GM12878 (cell line): ENCODE measurements around the gene DIP2C. TPM values are rescaled to one million over a fixed set of nuclear protein-coding genes. Genes with fewer than 3 reads are reported as not detected.

Source experiments
- ATAC-seq: fragments of 200-7000 bp; cut with Tn5 transposase; 3 replicates; pipeline ENCODE4 v1.9.1; 2020; ENCODE audit warnings: mild to moderate bottlenecking, moderate library complexity
- BruUV-seq: library from RNA; stranded (reverse); fragments of 400-500 nt; replicated peaks from 2 replicates; lab custom pipeline; 2021; lab: Mats Ljungman, UMichigan
- CTCF ChIA-PET: fragments of 300-600 bp; sonication (Branson Sonifier 250); formaldehyde crosslinking; extraction: SDS; loops from one replicate; lab custom pipeline; 2021; ENCODE audit warnings: inconsistent platforms; lab: Yijun Ruan, JAX
- POLR2A ChIA-PET: fragments of 350-600 bp; formaldehyde crosslinking; extraction: SDS; loops from one replicate; lab custom pipeline; 2021; ENCODE audit warnings: inconsistent platforms; lab: Charles Lee
- RAD21 ChIA-PET: fragments of 300-600 bp; sonication (Branson Sonifier 250); formaldehyde crosslinking; loops from one replicate; lab custom pipeline; 2023; ENCODE audit warnings: antibody characterized with exemption; ENCODE audit not compliant: unreplicated experiment; lab: Charles Lee
- SMC1A ChIA-PET: fragments of 300-600 bp; sonication (Branson Sonifier 250); formaldehyde crosslinking; loops from one replicate; lab custom pipeline; 2023; ENCODE audit not compliant: unreplicated experiment, uncharacterized antibody; lab: Charles Lee
- DNase-seq: peaks from one replicate; pipeline ENCODE4 v3.0.0-alpha.2; 2011; ENCODE audit warnings: low read depth, low spot score
- FAIRE-seq: peaks from 3 replicates; lab custom pipeline; 2011; peaks lifted over from hg19 to GRCh38; lab: Jason Lieb, UNC
- H2AFZ ChIP-seq: 2 replicates; pipeline ENCODE4 v1.6.0; 2011; ENCODE audit warnings: low read depth, low read length, control low read depth; ENCODE audit not compliant: control insufficient read depth
- H3K27ac ChIP-seq: 2 replicates; pipeline ENCODE4 v1.5.1; 2011; ENCODE audit warnings: control low read depth; ENCODE audit not compliant: control insufficient read depth, insufficient read depth
- H3K27me3 ChIP-seq, 2 experiments: replicated peaks in 1 of 2; 2 replicates each; pipeline versions ENCODE4 v1.6.0 to v1.6.1; 2011; ENCODE audit warnings: low read length in 1 of 2; ENCODE audit not compliant: control insufficient read depth in 2 of 2, insufficient read depth in 2 of 2
- H3K36me3 ChIP-seq, 2 experiments: 2 replicates each; pipeline ENCODE4 v1.5.1; 2011; ENCODE audit warnings: low read length in 1 of 2; ENCODE audit not compliant: control insufficient read depth in 2 of 2, insufficient read depth in 2 of 2
- H3K4me1 ChIP-seq: 2 replicates; pipeline ENCODE4 v1.6.1; 2011; ENCODE audit warnings: mild to moderate bottlenecking, low read length, moderate library complexity, mixed read lengths; ENCODE audit not compliant: control insufficient read depth, insufficient read depth
- H3K4me2 ChIP-seq: 2 replicates; pipeline ENCODE4 v1.6.0; 2011; ENCODE audit warnings: control low read depth; ENCODE audit not compliant: control insufficient read depth, insufficient read depth
- H3K4me3 ChIP-seq: fragments of 200-600 bp; sonication (generic); 2 replicates; pipeline ENCODE4 v1.5.1; 2016
- H3K79me2 ChIP-seq: 2 replicates; pipeline ENCODE4 v1.6.0; 2011; ENCODE audit warnings: low read length; ENCODE audit not compliant: control insufficient read depth, insufficient read depth
- H3K9ac ChIP-seq: 2 replicates; pipeline ENCODE4 v1.8.0; 2011; ENCODE audit warnings: low read length, control low read depth, mixed read lengths; ENCODE audit not compliant: control insufficient read depth, insufficient read depth
- H3K9me3 ChIP-seq: replicated peaks from 3 replicates; pipeline ENCODE4 v1.5.1; 2011; ENCODE audit warnings: mild to moderate bottlenecking, low read length; ENCODE audit not compliant: control insufficient read depth, insufficient read depth
- H4K20me1 ChIP-seq: 2 replicates; pipeline ENCODE4 v1.6.0; 2011; ENCODE audit not compliant: control insufficient read depth, insufficient read depth
- ASH2L ChIP-seq: fragments of 300-600, 200-600 bp; sonication (generic); IDR thresholded peaks from 2 replicates; pipeline ENCODE4 v1.6.1; 2017; ENCODE audit warnings: low read depth, mild to moderate bottlenecking, borderline replicate concordance
- BCL11A ChIP-seq: IDR thresholded peaks from 2 replicates; pipeline ENCODE4 v1.6.1; 2011; ENCODE audit warnings: low read depth, low read length
- BCLAF1 ChIP-seq: fragments of 450-650 bp; IDR thresholded peaks from 2 replicates; pipeline ENCODE4 v1.6.1; 2017; ENCODE audit warnings: antibody characterized with exemption, mild to moderate bottlenecking, moderate library complexity
- CEBPB ChIP-seq, 2 experiments: fragments of 150-350 bp in 1 of 2; IDR thresholded peaks; 2 replicates each; pipeline ENCODE4 v1.6.1; 2012 to 2014; ENCODE audit warnings: low read depth in 2 of 2, low read length in 2 of 2, borderline replicate concordance in 1 of 2, inconsistent platforms in 1 of 2
- HDAC2 ChIP-seq: fragments of 200-600 bp; sonication (generic); IDR thresholded peaks from 2 replicates; pipeline ENCODE4 v1.6.1; 2017
- NFYA ChIP-seq: IDR thresholded peaks from 2 replicates; pipeline ENCODE4 v1.6.1; 2011; ENCODE audit warnings: low read depth, mild to moderate bottlenecking, low read length, improper control_type of control experiment, borderline replicate concordance
- POU2F2 ChIP-seq: IDR thresholded peaks from 3 replicates; pipeline ENCODE4 v1.6.1; 2011; ENCODE audit warnings: low read depth, mild to moderate bottlenecking, low read length, borderline replicate concordance
- SREBF1 ChIP-seq: IDR thresholded peaks from 2 replicates; pipeline ENCODE4 v1.6.1; 2012; ENCODE audit warnings: mild to moderate bottlenecking, low read length
- TCF7 ChIP-seq: IDR thresholded peaks from 2 replicates; pipeline ENCODE4 v1.6.1; 2014; ENCODE audit warnings: antibody characterized with exemption, borderline replicate concordance
- YY1 ChIP-seq: IDR thresholded peaks from 2 replicates; pipeline ENCODE4 v1.6.1; 2011; ENCODE audit warnings: low read depth, mild to moderate bottlenecking, low read length
- ZNF274 ChIP-seq: IDR thresholded peaks from one replicate; pipeline ENCODE4 v1.8.0; 2011; ENCODE audit not compliant: insufficient read length, insufficient read depth
- WGBS: methylation state at CpG from one replicate; pipeline ENCODE4 v1.1.6; 2016; ENCODE audit warnings: low lambda C conversion rate; ENCODE audit not compliant: insufficient replicate concordance, insufficient coverage; ENCODE audit errors: missing lambda C conversion rate; 5-methylcytosine and 5-hydroxymethylcytosine counted together
- in situ Hi-C: fragments of 300-500 bp; cut with MboI; formaldehyde crosslinking; loops from 9 replicates; pipeline ENCODE4 v1.14.3; 2018; ENCODE audit warnings: mixed read lengths
- intact Hi-C: fragments of 100-400 bp; cut with micrococcal nuclease; formaldehyde crosslinking; loops from one replicate; pipeline ENCODE4 v1.14.2; 2022; ENCODE audit not compliant: unreplicated experiment
- polyA plus RNA-seq, 11 experiments: library from polyadenylated mRNA; depleted of rRNA in 4 of 11; unstranded in 6 of 11; stranded (reverse) in 5 of 11; fragments of >200 nt; fragmentation: Nextera tagmentation in 4 of 11; fragmentation: Illumina TruSeq in 1 of 11; extraction: Ambion mirVana in 4 of 11; extraction: Trizol in 1 of 11; gene quantifications; 1 replicate in 1 of 11; 2 replicates in 10 of 11; pipeline versions ENCODE4 v1.2.1 to v1.2.3, GENCODE V29; 2011 to 2016; ENCODE audit warnings: inconsistent platforms in 2 of 11, missing spikeins in 2 of 11, low read depth in 1 of 11
- total RNA-seq, 4 experiments: library from RNA; depleted of rRNA in 3 of 4; stranded (reverse); fragments of >200 nt in 3 of 4; fragmentation: Illumina TruSeq in 1 of 4; extraction: Trizol in 1 of 4; gene quantifications; 2 replicates each; pipeline versions ENCODE4 v1.2.1 to v1.2.3, GENCODE V29; 2013 to 2021
- TF ChIP-seq, protein P1 (sequence below): IDR thresholded peaks from 2 replicates; pipeline ENCODE4 v1.6.1; 2011; ENCODE audit warnings: mild to moderate bottlenecking, low read depth, low read length, moderate library complexity; ENCODE audit not compliant: insufficient replicate concordance

DIP2C gene
- total and polyA plus RNA-seq, 10 of the 15 experiments (the other 5 are each of a cell fraction or from before 2014, with no cell fraction given) = 0.01 to 0.10 (median 0.06) TPM

DNA sequence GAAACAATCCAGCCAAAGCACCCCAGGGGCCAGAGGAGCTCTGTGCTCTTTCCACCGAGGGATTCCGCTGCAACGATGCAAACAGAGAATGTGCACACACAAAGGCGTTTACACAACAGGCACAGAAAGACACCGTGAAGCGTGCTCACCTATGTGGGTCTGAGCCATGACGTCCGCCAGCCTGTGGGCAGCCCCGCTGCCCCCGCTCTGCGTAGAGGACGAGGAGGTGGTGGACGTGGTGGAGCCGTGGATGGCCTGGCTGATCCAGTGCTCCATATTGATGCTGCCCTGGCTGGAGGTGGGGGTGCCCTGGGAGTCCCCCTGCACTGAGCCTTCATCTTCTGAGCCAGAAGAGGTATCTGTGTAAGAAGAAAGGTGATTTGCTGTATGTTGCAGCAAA is 266.8 kb downstream of the DIP2C start:
- ATAC-seq = no peak
- in situ Hi-C loops (no loop called here), intact Hi-C loops (no loop called here)
- H3K27ac ChIP-seq = no peak overlapping the region
- ChIA-PET CTCF (no interaction called here), SMC1A (no interaction called here), RAD21 (no interaction called here), POLR2A (no interaction called here)
- WGBS = 57% methylated on average over 14 of the region's 14 CpGs
- FAIRE-seq = no peak
- H3K9ac ChIP-seq = no peak overlapping the region
- H3K27me3 ChIP-seq = 0 out of 4 replicates have a peak, but pooled peaks cover 0 to 2% of the 10 kb centered on the region in 2 experiments
- H4K20me1 ChIP-seq = no peaks in the 10 kb centered on the region
- BruUV-seq = no TSS peak
- no peaks in the 10 kb centered on the region for H3K4me1 ChIP-seq
- H3K4me2 ChIP-seq = no peak overlapping the region
- H2AFZ ChIP-seq = no peak overlapping the region
- H3K36me3 ChIP-seq = no peaks in the 10 kb centered on the region
- H3K4me3 ChIP-seq = no peak overlapping the region
- no peaks in the 10 kb centered on the region for H3K9me3 ChIP-seq
- TF ChIP-seq ZNF274 = no peak
- TF ChIP-seq YY1 = no peak
- no peak for TF ChIP-seq TCF7
- no peak for TF ChIP-seq SREBF1
- no peak for TF ChIP-seq NFYA
- TF ChIP-seq, protein P1, sequence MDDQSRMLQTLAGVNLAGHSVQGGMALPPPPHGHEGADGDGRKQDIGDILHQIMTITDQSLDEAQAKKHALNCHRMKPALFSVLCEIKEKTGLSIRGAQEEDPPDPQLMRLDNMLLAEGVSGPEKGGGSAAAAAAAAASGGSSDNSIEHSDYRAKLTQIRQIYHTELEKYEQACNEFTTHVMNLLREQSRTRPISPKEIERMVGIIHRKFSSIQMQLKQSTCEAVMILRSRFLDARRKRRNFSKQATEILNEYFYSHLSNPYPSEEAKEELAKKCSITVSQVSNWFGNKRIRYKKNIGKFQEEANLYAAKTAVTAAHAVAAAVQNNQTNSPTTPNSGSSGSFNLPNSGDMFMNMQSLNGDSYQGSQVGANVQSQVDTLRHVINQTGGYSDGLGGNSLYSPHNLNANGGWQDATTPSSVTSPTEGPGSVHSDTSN = no peak
- TF ChIP-seq HDAC2 = no peak
- H3K79me2 ChIP-seq = no peaks in the 10 kb centered on the region
- DNase-seq = no peak

DNA sequence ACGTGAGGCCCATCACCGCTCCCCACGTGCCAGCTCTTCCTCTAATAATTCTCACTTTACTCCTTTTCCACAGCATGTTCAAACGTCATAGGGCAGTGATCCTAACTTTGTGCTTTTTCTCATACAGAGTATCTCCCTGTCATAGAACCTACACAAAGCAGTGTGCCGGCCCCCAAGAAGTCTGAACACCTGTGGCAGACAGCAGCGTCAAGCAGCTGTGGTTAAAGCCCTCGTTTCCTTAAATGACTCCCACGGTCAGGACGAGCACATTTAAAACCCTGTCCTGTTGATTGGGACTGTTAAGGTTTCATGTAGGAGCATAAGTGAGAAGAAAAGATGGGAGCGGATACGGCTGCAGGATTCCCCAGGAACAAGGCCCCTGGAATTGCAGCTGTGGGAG is 267.2 kb downstream of the DIP2C start:
- H3K9ac ChIP-seq = no peak overlapping the region
- no peaks in the 10 kb centered on the region for H3K36me3 ChIP-seq
- RAD21 ChIA-PET = no interaction called here
- CTCF ChIA-PET = no interaction called here
- no peaks in the 10 kb centered on the region for H3K4me1 ChIP-seq
- H4K20me1 ChIP-seq = no peaks in the 10 kb centered on the region
- no peak overlapping the region for H3K4me2 ChIP-seq
- no peaks in the 10 kb centered on the region for H3K9me3 ChIP-seq
- H3K27ac ChIP-seq = no peak overlapping the region
- POLR2A ChIA-PET = no interaction called here
- intact Hi-C loops = no loop called here
- DNase-seq = no peak
- SMC1A ChIA-PET = no interaction called here
- H2AFZ ChIP-seq = no peak overlapping the region
- in situ Hi-C loops = no loop called here
- WGBS = 47% methylated on average over 11 of the region's 11 CpGs
- no peak for FAIRE-seq
- no TSS peak for BruUV-seq
- H3K4me3 ChIP-seq = no peak overlapping the region
- 0 out of 4 replicates have a peak, but pooled peaks cover 0 to 2% of the 10 kb centered on the region in 2 experiments for H3K27me3 ChIP-seq
- ATAC-seq = no peak
- no peaks in the 10 kb centered on the region for H3K79me2 ChIP-seq
- TF ChIP-seq BCL11A (no peak), ASH2L (no peak), POU2F2 (no peak), CEBPB (IDR thresholded peaks at IDR 0.05; ENCODE audit: borderline replicate concordance in 1 of 2, low read depth in 2 of 2, low read length in 2 of 2) (no peak), BCLAF1 (no peak)
